Activated CD4-positive, alpha-beta T cell treated with anti-CD3 and anti-CD28 coated beads, Interleukin-2, amount 10 ng/mL, durations not matched to agents 24 days and 14 days (primary cell): ENCODE results near the gene PTTG2. TPM values are rescaled to one million over a fixed set of nuclear protein-coding genes. Genes with fewer than 3 reads are reported as not detected.
"Not testable (repeated sequence)": the region's sequence is repeated elsewhere in the genome, so short reads cannot be mapped to it uniquely, and the experiment has no call there.

ENCODE experiments used
- DNase-seq: peaks from one replicate; pipeline ENCODE4 v3.0.0; 2022
- H3K27ac Mint-ChIP-seq: one replicate; pipeline ENCODE4 v1.8.0; 2022; ENCODE audit warnings: mild to moderate bottlenecking, mixed read lengths
- H3K27me3 Mint-ChIP-seq: one replicate; pipeline ENCODE4 v1.8.0; 2022; ENCODE audit warnings: mixed read lengths
- H3K36me3 Mint-ChIP-seq: one replicate; pipeline ENCODE4 v1.8.0; 2022; ENCODE audit warnings: low read depth, mild to moderate bottlenecking, mixed read lengths
- H3K4me1 Mint-ChIP-seq: one replicate; pipeline ENCODE4 v1.8.0; 2021; ENCODE audit warnings: mixed read lengths
- H3K4me3 Mint-ChIP-seq: one replicate; pipeline ENCODE4 v1.8.0; 2022; ENCODE audit warnings: mild to moderate bottlenecking, moderate library complexity, mixed read lengths
- H3K9me3 Mint-ChIP-seq: one replicate; pipeline ENCODE4 v1.8.0; 2021; ENCODE audit warnings: mixed read lengths
- intact Hi-C: fragments of 100-400 bp; cut with micrococcal nuclease; formaldehyde crosslinking; loops from one replicate; pipeline ENCODE4 v1.15.1; 2023
- total RNA-seq: library from RNA; stranded (reverse); gene quantifications from 2 replicates; pipeline ENCODE4 v1.2.3, GENCODE V29; 2022

PTTG2 gene
- 0.31 and 0.63 TPM in 2 replicates for total RNA-seq

- peaks cover 6% of the 10 kb centered on the region for H3K4me1 Mint-ChIP-seq
- DNase-seq, result no peak
- H3K27ac Mint-ChIP-seq, result no peak within 1 kb of the TSS
- H3K27me3 Mint-ChIP-seq, result no peaks in the 10 kb centered on the region
- no peaks in the 10 kb centered on the region for H3K36me3 Mint-ChIP-seq
- no peak within 1 kb of the TSS for H3K4me3 Mint-ChIP-seq
- intact Hi-C loops, result no loop called here
- no peaks in the 10 kb centered on the region for H3K9me3 Mint-ChIP-seq
Observed at GRCh38 chr4:37960098-37960497, at the start of gene PTTG2. PTTG2 (plus strand) TSS chr4:37960398; CDS start chr4:37960435, 37 bp downstream.

- Mint-ChIP-seq H3K27ac (no peak overlapping the region), H3K4me1 (no peaks in the 10 kb centered on the region), H3K4me3 (no peak overlapping the region), H3K27me3 (no peaks in the 10 kb centered on the region), H3K36me3 (peaks cover 18% of the 10 kb centered on the region), H3K9me3 (no peaks in the 10 kb centered on the region)
- intact Hi-C loops, result no loop called here
- DNase-seq, result no peak
Observed at GRCh38 chr4:37914539-37914938, 45.7 kb upstream of the PTTG2 start.

- no peak for DNase-seq
- Mint-ChIP-seq H3K27ac (no peak overlapping the region), H3K4me3 (no peak overlapping the region), H3K36me3 (peaks cover 14% of the 10 kb centered on the region), H3K27me3 (no peaks in the 10 kb centered on the region), H3K4me1 (peaks cover 2% of the 10 kb centered on the region), H3K9me3 (no peaks in the 10 kb centered on the region)
- intact Hi-C loops, result no loop called here
Observed at GRCh38 chr4:37917388-37917787, 42.8 kb upstream of the PTTG2 start.

- intact Hi-C loops, result no loop called here
- H3K4me1 Mint-ChIP-seq, result peaks cover 5% of the 10 kb centered on the region
- H3K36me3 Mint-ChIP-seq, result peaks cover 14% of the 10 kb centered on the region
- no peak overlapping the region for H3K27ac Mint-ChIP-seq
- no peaks in the 10 kb centered on the region for H3K27me3 Mint-ChIP-seq
- no peak for DNase-seq
- no peaks in the 10 kb centered on the region for H3K9me3 Mint-ChIP-seq
- H3K4me3 Mint-ChIP-seq, result no peak overlapping the region
Observed at GRCh38 chr4:37918653-37919052, 41.5 kb upstream of the PTTG2 start.

GRCh38 chr4:37922328-37922727, 37.9 kb upstream of the PTTG2 start:
- DNase-seq, result no peak
- no peak overlapping the region for H3K27ac Mint-ChIP-seq
- H3K36me3 Mint-ChIP-seq, result peaks cover 9% of the 10 kb centered on the region
- peaks cover 5% of the 10 kb centered on the region for H3K4me1 Mint-ChIP-seq
- no peaks in the 10 kb centered on the region for H3K9me3 Mint-ChIP-seq
- intact Hi-C loops, result no loop called here
- H3K4me3 Mint-ChIP-seq, result no peak overlapping the region
- H3K27me3 Mint-ChIP-seq, result no peaks in the 10 kb centered on the region

- H3K9me3 Mint-ChIP-seq, H3K36me3 Mint-ChIP-seq, H3K4me3 Mint-ChIP-seq, DNase-seq, H3K27ac Mint-ChIP-seq, H3K27me3 Mint-ChIP-seq, H3K4me1 Mint-ChIP-seq, intact Hi-C loops: not testable (repeated sequence)
Observed at GRCh38 chr4:37923089-37923488, 37.1 kb upstream of the PTTG2 start.

GRCh38 chr4:37924946-37925345, 35.3 kb upstream of the PTTG2 start:
- Mint-ChIP-seq H3K4me3 (no peak overlapping the region), H3K36me3 (peaks cover 11% of the 10 kb centered on the region), H3K27me3 (no peaks in the 10 kb centered on the region), H3K4me1 (peaks cover 22% of the 10 kb centered on the region), H3K9me3 (no peaks in the 10 kb centered on the region), H3K27ac (no peak overlapping the region)
- DNase-seq, result no peak
- intact Hi-C loops, result loop anchor here (5.0 kb wide), 1 partner anchor 52 kb away; no protein-coding TSS in a partner anchor

- Mint-ChIP-seq H3K4me3 (no peak overlapping the region), H3K36me3 (peaks cover 12% of the 10 kb centered on the region), H3K4me1 (peaks cover 22% of the 10 kb centered on the region), H3K27ac (no peak overlapping the region), H3K9me3 (no peaks in the 10 kb centered on the region), H3K27me3 (no peaks in the 10 kb centered on the region)
- intact Hi-C loops, result loop anchor here (5.0 kb wide), 1 partner anchor 50 kb away; no protein-coding TSS in a partner anchor
- DNase-seq, result no peak
Observed at GRCh38 chr4:37927434-37927833, 32.8 kb upstream of the PTTG2 start.

- no peak for DNase-seq
- intact Hi-C loops, result loop anchor here (2.0 to 5.0 kb wide), 2 partner anchors 36 to 49 kb away; no protein-coding TSS in a partner anchor
- H3K27ac Mint-ChIP-seq, result no peak overlapping the region
- no peaks in the 10 kb centered on the region for H3K27me3 Mint-ChIP-seq
- peaks cover 2% of the 10 kb centered on the region for H3K9me3 Mint-ChIP-seq
- no peak overlapping the region for H3K4me3 Mint-ChIP-seq
- peaks cover 10% of the 10 kb centered on the region for H3K36me3 Mint-ChIP-seq
- peaks cover 22% of the 10 kb centered on the region for H3K4me1 Mint-ChIP-seq
Observed at GRCh38 chr4:37928426-37929416, 31.5 kb upstream of the PTTG2 start.

- intact Hi-C loops, result no loop called here
- no peak for DNase-seq
- peaks cover 11% of the 10 kb centered on the region for H3K4me1 Mint-ChIP-seq
- no peaks in the 10 kb centered on the region for H3K27me3 Mint-ChIP-seq
- H3K9me3 Mint-ChIP-seq, result peaks cover 8% of the 10 kb centered on the region
- H3K27ac Mint-ChIP-seq, result no peak overlapping the region
- H3K4me3 Mint-ChIP-seq, result no peak overlapping the region
- H3K36me3 Mint-ChIP-seq, result peaks cover 12% of the 10 kb centered on the region
Observed at GRCh38 chr4:37934096-37934495, 26.1 kb upstream of the PTTG2 start.

GRCh38 chr4:37934609-37935008, 25.6 kb upstream of the PTTG2 start:
- Mint-ChIP-seq H3K27me3 (no peaks in the 10 kb centered on the region), H3K9me3 (peaks cover 8% of the 10 kb centered on the region), H3K4me1 (peaks cover 6% of the 10 kb centered on the region), H3K27ac (no peak overlapping the region), H3K36me3 (peaks cover 12% of the 10 kb centered on the region), H3K4me3 (no peak overlapping the region)
- no peak for DNase-seq
- intact Hi-C loops, result no loop called here

- H3K4me3 Mint-ChIP-seq, result no peak overlapping the region
- no peak for DNase-seq
- no peaks in the 10 kb centered on the region for H3K27me3 Mint-ChIP-seq
- no peak overlapping the region for H3K27ac Mint-ChIP-seq
- H3K36me3 Mint-ChIP-seq, result peaks cover 10% of the 10 kb centered on the region
- intact Hi-C loops, result no loop called here
- peaks cover 3% of the 10 kb centered on the region for H3K4me1 Mint-ChIP-seq
- H3K9me3 Mint-ChIP-seq, result peaks cover 8% of the 10 kb centered on the region
Observed at GRCh38 chr4:37935026-37935425, 25.2 kb upstream of the PTTG2 start.

- H3K36me3 Mint-ChIP-seq, result peaks cover 9% of the 10 kb centered on the region
- H3K4me3 Mint-ChIP-seq, result no peak overlapping the region
- intact Hi-C loops, result no loop called here
- peaks cover 19% of the 10 kb centered on the region for H3K9me3 Mint-ChIP-seq
- DNase-seq, result no peak
- no peak overlapping the region for H3K27ac Mint-ChIP-seq
- peaks cover 2% of the 10 kb centered on the region for H3K4me1 Mint-ChIP-seq
- H3K27me3 Mint-ChIP-seq, result no peaks in the 10 kb centered on the region
Observed at GRCh38 chr4:37936889-37937498, 23.2 kb upstream of the PTTG2 start.

- intact Hi-C loops, result no loop called here
- Mint-ChIP-seq H3K4me3 (no peak overlapping the region), H3K27ac (no peak overlapping the region), H3K27me3 (no peaks in the 10 kb centered on the region), H3K9me3 (peaks cover 19% of the 10 kb centered on the region), H3K4me1 (peaks cover 2% of the 10 kb centered on the region), H3K36me3 (peaks cover 10% of the 10 kb centered on the region)
- DNase-seq, result no peak
Observed at GRCh38 chr4:37938208-37938607, 22.0 kb upstream of the PTTG2 start.
